ENCODE measurements around the gene KCNJ10.

KCNJ10 gene

DNA sequence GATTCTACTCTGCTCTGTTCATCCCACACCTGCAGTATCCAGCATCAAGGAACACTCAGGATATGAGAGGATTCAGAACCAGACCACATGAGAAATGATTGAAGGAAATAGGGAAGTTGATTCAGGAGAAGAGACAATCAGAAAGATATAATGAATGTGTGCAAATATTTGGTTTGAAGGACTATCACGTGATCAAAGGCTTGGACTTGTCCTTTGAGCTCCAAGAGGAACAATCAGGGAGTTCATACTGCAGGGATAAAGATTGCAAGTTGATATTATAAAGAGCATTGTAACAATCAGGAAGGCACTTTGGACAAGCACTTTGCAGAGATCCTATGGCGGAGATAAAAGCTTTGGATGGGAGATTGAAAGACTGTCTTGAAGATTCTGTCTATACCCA lies 24.3 kb downstream of the KCNJ10 start:
- Histone ChIP-seq H3K4me1 (ENCODE audit: control insufficient read depth, low read length) (peaks cover 12% of the 10 kb centered on the region), H3F3A (ENCODE audit: control insufficient read depth, insufficient read depth) (no peaks in the 10 kb centered on the region), H4K20me1 (ENCODE audit: control insufficient read depth, insufficient read depth, low read depth, low read length) (no peaks in the 10 kb centered on the region), H3K36me3 (ENCODE audit: control insufficient read depth, low read length) (no peaks in the 10 kb centered on the region), H3K9me3 (ENCODE audit: control insufficient read depth, insufficient read depth, low read length) (no peaks in the 10 kb centered on the region), H3K4me2 (ENCODE audit: low read length) (no peak overlapping the region), H3K79me2 (ENCODE audit: control insufficient read depth, low read length) (no peaks in the 10 kb centered on the region), H3K4me3 (ENCODE audit: low read length) (no peak overlapping the region), H3K9me2 (replicated peaks; ENCODE audit: control insufficient read depth, low read length) (no peaks in the 10 kb centered on the region), H3K27me3 (ENCODE audit: control insufficient read depth, low read length) (peaks cover 22% of the 10 kb centered on the region), H3K27ac (ENCODE audit: low read depth, low read length) (no peak overlapping the region)
- TF ChIP-seq, protein P1, sequence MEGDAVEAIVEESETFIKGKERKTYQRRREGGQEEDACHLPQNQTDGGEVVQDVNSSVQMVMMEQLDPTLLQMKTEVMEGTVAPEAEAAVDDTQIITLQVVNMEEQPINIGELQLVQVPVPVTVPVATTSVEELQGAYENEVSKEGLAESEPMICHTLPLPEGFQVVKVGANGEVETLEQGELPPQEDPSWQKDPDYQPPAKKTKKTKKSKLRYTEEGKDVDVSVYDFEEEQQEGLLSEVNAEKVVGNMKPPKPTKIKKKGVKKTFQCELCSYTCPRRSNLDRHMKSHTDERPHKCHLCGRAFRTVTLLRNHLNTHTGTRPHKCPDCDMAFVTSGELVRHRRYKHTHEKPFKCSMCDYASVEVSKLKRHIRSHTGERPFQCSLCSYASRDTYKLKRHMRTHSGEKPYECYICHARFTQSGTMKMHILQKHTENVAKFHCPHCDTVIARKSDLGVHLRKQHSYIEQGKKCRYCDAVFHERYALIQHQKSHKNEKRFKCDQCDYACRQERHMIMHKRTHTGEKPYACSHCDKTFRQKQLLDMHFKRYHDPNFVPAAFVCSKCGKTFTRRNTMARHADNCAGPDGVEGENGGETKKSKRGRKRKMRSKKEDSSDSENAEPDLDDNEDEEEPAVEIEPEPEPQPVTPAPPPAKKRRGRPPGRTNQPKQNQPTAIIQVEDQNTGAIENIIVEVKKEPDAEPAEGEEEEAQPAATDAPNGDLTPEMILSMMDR (IDR thresholded peaks at IDR 0.05; ENCODE audit: low read depth, low read length, poor library complexity, severe bottlenecking), result no peak
- TF ChIP-seq EZH2phosphoT487 (IDR thresholded peaks at IDR 0.05; ENCODE audit: borderline replicate concordance, low read length), result no peak

DNA sequence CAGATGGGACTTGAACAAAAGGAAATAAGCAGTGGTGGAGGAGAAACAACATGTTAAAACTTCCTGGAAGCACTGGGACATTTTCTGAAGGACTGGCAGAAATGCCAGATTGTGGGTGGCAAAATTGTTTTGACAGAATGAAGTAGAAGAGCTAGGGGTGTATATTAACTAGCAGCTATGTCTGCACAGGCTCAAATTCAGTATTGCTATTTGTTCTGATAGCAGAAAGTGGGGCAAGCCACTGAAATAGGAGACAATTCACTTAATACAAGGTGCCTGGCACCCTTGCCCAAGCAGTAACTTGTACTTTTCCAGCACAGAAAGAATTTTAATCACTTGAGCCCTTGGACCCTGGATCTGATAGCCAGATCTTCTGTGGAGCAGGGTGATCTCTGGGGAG lies 26.4 kb downstream of the KCNJ10 start:
- H3K4me2 ChIP-seq (ENCODE audit: low read length), result no peak overlapping the region
- H3K9me2 ChIP-seq (replicated peaks; ENCODE audit: control insufficient read depth, low read length), result no peaks in the 10 kb centered on the region
- H3K4me1 ChIP-seq (ENCODE audit: control insufficient read depth, low read length), result peaks cover 12% of the 10 kb centered on the region
- TF ChIP-seq EZH2phosphoT487 (IDR thresholded peaks at IDR 0.05; ENCODE audit: borderline replicate concordance, low read length), result no peak
- TF ChIP-seq, protein P1 (IDR thresholded peaks at IDR 0.05; ENCODE audit: low read depth, low read length, poor library complexity, severe bottlenecking), result no peak
- H3K9me3 ChIP-seq (ENCODE audit: control insufficient read depth, insufficient read depth, low read length), result no peaks in the 10 kb centered on the region
- H3K27ac ChIP-seq (ENCODE audit: low read depth, low read length), result no peak overlapping the region
- no peaks in the 10 kb centered on the region for H3F3A ChIP-seq (ENCODE audit: control insufficient read depth, insufficient read depth)
- H3K27me3 ChIP-seq (ENCODE audit: control insufficient read depth, low read length), result peaks cover 16% of the 10 kb centered on the region
- H3K79me2 ChIP-seq (ENCODE audit: control insufficient read depth, low read length), result no peaks in the 10 kb centered on the region
- no peaks in the 10 kb centered on the region for H3K36me3 ChIP-seq (ENCODE audit: control insufficient read depth, low read length)
- no peak overlapping the region for H3K4me3 ChIP-seq (ENCODE audit: low read length)
- no peaks in the 10 kb centered on the region for H4K20me1 ChIP-seq (ENCODE audit: control insufficient read depth, insufficient read depth, low read depth, low read length)

DNA sequence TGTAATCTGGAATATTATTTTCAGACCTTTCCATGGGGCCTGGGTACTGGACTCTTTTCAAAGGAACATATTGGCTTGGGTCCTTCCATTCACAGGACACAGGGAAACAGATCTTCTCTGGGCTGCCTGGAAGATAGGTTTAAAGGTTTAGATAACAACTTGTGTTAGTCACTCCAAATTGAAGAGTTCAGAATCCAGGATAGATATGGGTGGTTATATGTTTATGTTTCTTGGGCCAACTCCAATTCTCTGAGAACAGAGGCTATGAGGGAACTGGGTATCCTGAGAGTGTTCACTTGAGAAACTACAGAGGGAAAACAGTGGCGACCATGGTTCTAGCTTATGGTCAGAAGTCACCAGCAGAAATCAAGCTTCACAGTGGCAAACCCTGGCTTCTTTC lies 29.5 kb downstream of the KCNJ10 start:
- Histone ChIP-seq H3K27me3 (ENCODE audit: control insufficient read depth, low read length) (peaks cover 3% of the 10 kb centered on the region; the same call in 1 of the 2 replicates), H3K36me3 (ENCODE audit: control insufficient read depth, low read length) (no peaks in the 10 kb centered on the region), H3K9me3 (ENCODE audit: control insufficient read depth, insufficient read depth, low read length) (no peaks in the 10 kb centered on the region), H3K27ac (ENCODE audit: low read depth, low read length) (no peak overlapping the region), H3K4me1 (ENCODE audit: control insufficient read depth, low read length) (no peaks in the 10 kb centered on the region), H3F3A (ENCODE audit: control insufficient read depth, insufficient read depth) (no peaks in the 10 kb centered on the region), H3K9me2 (replicated peaks; ENCODE audit: control insufficient read depth, low read length) (no peaks in the 10 kb centered on the region), H3K4me3 (ENCODE audit: low read length) (no peak overlapping the region), H3K4me2 (ENCODE audit: low read length) (no peak overlapping the region), H4K20me1 (ENCODE audit: control insufficient read depth, insufficient read depth, low read depth, low read length) (no peaks in the 10 kb centered on the region), H3K79me2 (ENCODE audit: control insufficient read depth, low read length) (no peaks in the 10 kb centered on the region)
- no peak for TF ChIP-seq EZH2phosphoT487 (IDR thresholded peaks at IDR 0.05; ENCODE audit: borderline replicate concordance, low read length)
- TF ChIP-seq, protein P1 (IDR thresholded peaks at IDR 0.05; ENCODE audit: low read depth, low read length, poor library complexity, severe bottlenecking), result no peak
